Mammary epithelial cell (primary cell): ENCODE data around the gene TSPAN11.

ENCODE experiments used
- CTCF ChIP-seq, 2 donors: IDR thresholded peaks in 1 of 2; conservative IDR thresholded peaks in 1 of 2; 2 replicates each; pipeline ENCODE4 v1.5.1; 2011 to 2012; ENCODE audit warnings: inconsistent platforms in 2 of 2, low read length in 2 of 2, mild to moderate bottlenecking in 2 of 2, control low read depth in 1 of 2, low read depth in 1 of 2; ENCODE audit not compliant: insufficient read depth in 1 of 2; ENCODE audit errors: extremely low read depth in 1 of 2
- EZH2 ChIP-seq: IDR thresholded peaks from 2 replicates; pipeline ENCODE4 v1.6.1; 2012; ENCODE audit warnings: low read length, inconsistent platforms, borderline replicate concordance

GRCh38 chr12:31033146-31033545 lies 106.6 kb downstream of the TSPAN11 start:
- TF ChIP-seq CTCF (conservative IDR thresholded peaks at IDR 0.05 in 1 of 2, IDR thresholded peaks at IDR 0.05 in 1 of 2; ENCODE audit: extremely low read depth in 1 of 2, insufficient read depth in 1 of 2, low read depth in 1 of 2, low read length in 2 of 2) (no peak), EZH2 (no peak)
